Caco-2 (cell line): ENCODE data around the gene MAN1C1. TPM values are rescaled to one million over a fixed set of nuclear protein-coding genes. Genes with fewer than 3 reads are reported as not detected.
"Not testable (repeated sequence)": the region's sequence is repeated elsewhere in the genome, so short reads cannot be mapped to it uniquely, and the experiment has no call there.

Experiments used
- BruUV-seq: library from RNA; stranded (reverse); fragments of 400-500 nt; replicated peaks from 2 replicates; lab custom pipeline; 2021; lab: Mats Ljungman, UMichigan
- CTCF ChIA-PET: fragments of 300-600 bp; sonication (Branson Sonifier 250); formaldehyde crosslinking; loops from one replicate; lab custom pipeline; 2022; ENCODE audit warnings: antibody characterized with exemption; lab: Charles Lee
- POLR2A ChIA-PET: fragments of 300-600 bp; sonication (Branson Sonifier 250); formaldehyde crosslinking; loops from one replicate; lab custom pipeline; 2022; ENCODE audit warnings: antibody characterized with exemption; lab: Charles Lee
- DNase-seq, 2 experiments: peaks; one replicate each; pipeline versions ENCODE4 v3.0.0 to v3.0.0-alpha.2; 2020 to 2022
- H3K27me3 ChIP-seq: replicated peaks from 2 replicates; pipeline ENCODE4 v1.6.0; 2011; ENCODE audit warnings: low read length; ENCODE audit not compliant: control insufficient read depth, insufficient read depth
- H3K36me3 ChIP-seq: 2 replicates; pipeline ENCODE4 v1.5.1; 2011; ENCODE audit warnings: low read length; ENCODE audit not compliant: control insufficient read depth, insufficient read depth
- H3K4me1 ChIP-seq: fragments of 250-450 bp; sonication (Bioruptor Pico); 2 replicates; pipeline ENCODE4 v1.5.1; 2020; ENCODE audit warnings: mild to moderate bottlenecking
- H3K4me3 ChIP-seq: 2 replicates; pipeline ENCODE4 v1.5.1; 2011; ENCODE audit warnings: low read depth, mild to moderate bottlenecking, control low read depth, low read length
- H3K9me3 ChIP-seq: fragments of 250-450 bp; sonication (Bioruptor Pico); 2 replicates; pipeline ENCODE4 v1.5.1; 2020; ENCODE audit warnings: mild to moderate bottlenecking, moderate library complexity
- H3K27ac Mint-ChIP-seq: one replicate; pipeline ENCODE4 v1.8.0; 2022; ENCODE audit warnings: mixed read lengths; ENCODE audit not compliant: unreplicated experiment
- H3K27me3 Mint-ChIP-seq: one replicate; pipeline ENCODE4 v1.8.0; 2022; ENCODE audit warnings: mixed read lengths; ENCODE audit not compliant: insufficient read depth, unreplicated experiment
- H3K36me3 Mint-ChIP-seq: one replicate; pipeline ENCODE4 v1.8.0; 2022; ENCODE audit warnings: mild to moderate bottlenecking, mixed read lengths; ENCODE audit not compliant: insufficient read depth, unreplicated experiment
- H3K4me1 Mint-ChIP-seq: one replicate; pipeline ENCODE4 v1.8.0; 2022; ENCODE audit warnings: low read depth, mixed read lengths; ENCODE audit not compliant: unreplicated experiment
- H3K4me3 Mint-ChIP-seq: one replicate; pipeline ENCODE4 v1.8.0; 2022; ENCODE audit warnings: mild to moderate bottlenecking, moderate library complexity, mixed read lengths; ENCODE audit not compliant: unreplicated experiment
- H3K9me3 Mint-ChIP-seq: one replicate; pipeline ENCODE4 v1.8.0; 2022; ENCODE audit warnings: mixed read lengths; ENCODE audit not compliant: unreplicated experiment
- CTCF ChIP-seq, 2 experiments: fragments of 200-600 bp in 1 of 2; IDR thresholded peaks; 1 replicate in 1 of 2; 2 replicates in 1 of 2; pipeline versions ENCODE4 v1.5.1 to v1.8.0; 2011 to 2022; ENCODE audit warnings: antibody characterized with exemption in 1 of 2, control low read depth in 1 of 2, inconsistent platforms in 1 of 2, low read depth in 1 of 2, low read length in 1 of 2, mild to moderate bottlenecking in 1 of 2, moderate library complexity in 1 of 2; ENCODE audit not compliant: insufficient read depth in 1 of 2, severe bottlenecking in 1 of 2, unreplicated experiment in 1 of 2
- intact Hi-C: fragments of 100-400 bp; cut with micrococcal nuclease; formaldehyde crosslinking; loops from one replicate; pipeline ENCODE4 v1.10.0; 2022; ENCODE audit not compliant: unreplicated experiment
- total RNA-seq: library from RNA; stranded (reverse); gene quantifications from 2 replicates; pipeline ENCODE4 v1.2.3, GENCODE V29; 2022

MAN1C1 gene
- total RNA-seq, 1 experiment from 2014 or later = 2.7 TPM

- no peak for TF ChIP-seq CTCF (IDR thresholded peaks at IDR 0.05; ENCODE audit: insufficient read depth in 1 of 2, low read depth in 1 of 2, low read length in 1 of 2, severe bottlenecking in 1 of 2, unreplicated experiment in 1 of 2)
- no peak overlapping the region for H3K4me3 ChIP-seq
- DNase-seq = no peak
- no peaks in the 10 kb centered on the region for H3K36me3 ChIP-seq
- Mint-ChIP-seq H3K4me3 (no peak overlapping the region), H3K9me3 (no peaks in the 10 kb centered on the region), H3K27ac (no peak overlapping the region), H3K36me3 (no peaks in the 10 kb centered on the region), H3K27me3 (no peaks in the 10 kb centered on the region), H3K4me1 (peaks cover 7% of the 10 kb centered on the region)
- no peaks in the 10 kb centered on the region for H3K4me1 ChIP-seq
- no peaks in the 10 kb centered on the region for H3K9me3 ChIP-seq
- BruUV-seq = no TSS peak
- CTCF ChIA-PET = no interaction called here
- intact Hi-C loops = no loop called here
- POLR2A ChIA-PET = interaction anchor here (0.6 kb wide), 1 partner anchor 33 kb away, joined by 6 read pairs; no protein-coding TSS in a partner anchor
- no peaks in the 10 kb centered on the region for H3K27me3 ChIP-seq
Measured at GRCh38 chr1:25697435-25698217, 81.0 kb downstream of the MAN1C1 start.

DNA sequence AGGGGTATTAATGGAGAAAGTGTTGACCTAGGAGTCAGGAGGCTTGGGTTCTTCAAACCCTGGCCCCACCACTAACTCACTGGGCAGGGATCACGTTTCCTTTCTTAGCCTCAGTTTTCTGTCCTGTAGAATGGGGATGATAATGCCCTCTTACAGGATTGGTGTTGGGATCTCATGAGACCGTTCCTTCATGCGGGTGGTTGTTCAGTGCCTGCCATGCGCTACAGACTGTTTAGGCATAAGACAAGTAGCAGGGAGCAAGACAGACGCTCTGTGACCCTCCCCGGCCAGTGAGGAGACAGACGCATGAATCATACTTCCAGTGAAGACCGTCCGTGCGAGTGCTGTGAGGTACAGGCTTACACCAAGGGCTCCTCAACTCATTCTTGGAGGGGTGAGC, 81.7 kb downstream of the MAN1C1 start:
- H3K36me3 Mint-ChIP-seq = no peaks in the 10 kb centered on the region
- no peaks in the 10 kb centered on the region for H3K9me3 ChIP-seq
- BruUV-seq = no TSS peak
- no peaks in the 10 kb centered on the region for H3K27me3 Mint-ChIP-seq
- intact Hi-C loops = no loop called here
- no peak for TF ChIP-seq CTCF (IDR thresholded peaks at IDR 0.05; ENCODE audit: insufficient read depth in 1 of 2, low read depth in 1 of 2, low read length in 1 of 2, severe bottlenecking in 1 of 2, unreplicated experiment in 1 of 2)
- H3K9me3 Mint-ChIP-seq = no peaks in the 10 kb centered on the region
- peaks cover 7% of the 10 kb centered on the region for H3K4me1 Mint-ChIP-seq
- H3K36me3 ChIP-seq = no peaks in the 10 kb centered on the region
- no peak overlapping the region for H3K27ac Mint-ChIP-seq
- CTCF ChIA-PET = interaction anchor here (0.7 kb wide), 1 partner anchor 43 kb away, joined by 3 read pairs; no protein-coding TSS in a partner anchor
- H3K27me3 ChIP-seq = no peaks in the 10 kb centered on the region
- H3K4me3 Mint-ChIP-seq = no peak overlapping the region
- H3K4me1 ChIP-seq = no peaks in the 10 kb centered on the region
- POLR2A ChIA-PET = no interaction called here
- DNase-seq = no peak
- no peak overlapping the region for H3K4me3 ChIP-seq

- H3K27me3 Mint-ChIP-seq, POLR2A ChIA-PET, H3K9me3 ChIP-seq, H3K36me3 Mint-ChIP-seq, H3K36me3 ChIP-seq, H3K4me3 Mint-ChIP-seq, H3K9me3 Mint-ChIP-seq, H3K4me1 Mint-ChIP-seq, H3K4me1 ChIP-seq, H3K27ac Mint-ChIP-seq, intact Hi-C loops, BruUV-seq, H3K4me3 ChIP-seq, DNase-seq, H3K27me3 ChIP-seq: not testable (repeated sequence)
- CTCF ChIA-PET = interaction anchor here (0.7 kb wide), 1 partner anchor 96 kb away, joined by 3 read pairs; no protein-coding TSS in a partner anchor
Measured at GRCh38 chr1:25699059-25699458, 82.5 kb downstream of the MAN1C1 start.
